Measurements from ENCODE around the gene AFF3. TPM values are rescaled to one million over a fixed set of nuclear protein-coding genes. Genes with fewer than 3 reads are reported as not detected.

AFF3 gene
- total RNA-seq, 1 donor from 2014 or later: 44.6 TPM

DNA sequence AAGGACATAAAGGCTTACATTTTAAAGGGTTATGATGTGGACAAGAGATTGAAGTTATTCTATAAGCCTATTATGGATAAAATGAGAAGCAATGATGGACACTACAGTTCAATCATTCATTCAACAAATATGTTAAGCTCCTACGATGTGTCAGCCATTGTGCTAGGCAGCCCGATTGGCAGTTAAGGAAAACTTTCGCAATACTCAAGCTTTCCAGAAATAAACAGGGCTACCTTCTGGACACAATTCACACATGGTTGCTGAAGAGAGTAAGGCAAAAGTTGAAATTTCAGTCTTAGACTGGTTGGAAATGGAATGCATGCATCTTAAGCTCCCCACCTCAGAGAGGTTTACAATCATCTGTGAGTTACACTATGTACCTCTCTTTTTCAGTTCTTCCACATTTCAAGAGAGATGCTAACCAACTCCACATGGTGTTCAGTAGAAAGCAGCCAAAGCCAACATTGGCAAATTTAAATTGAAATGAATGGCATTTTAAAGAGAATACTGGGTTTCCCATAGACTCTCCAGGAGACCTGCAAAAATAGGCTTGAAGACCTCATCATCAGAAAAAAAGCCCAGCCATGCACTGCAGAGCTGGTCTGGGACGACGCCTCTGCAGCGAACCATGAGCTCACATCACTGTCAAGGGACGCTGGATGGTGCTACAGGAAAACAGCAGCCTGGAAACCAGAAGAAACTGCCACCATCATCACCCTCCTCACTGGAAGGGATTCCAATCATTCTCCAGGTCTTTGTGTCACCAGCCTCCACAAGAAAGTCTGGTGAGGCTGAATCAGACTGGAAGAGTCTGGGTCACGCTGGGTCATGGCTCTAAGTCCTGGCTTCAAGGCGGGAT is 276.3 kb downstream of the AFF3 start:
- Histone ChIP-seq H3K27me3 (no peaks in the 10 kb centered on the region), H3K36me3 (no peaks in the 10 kb centered on the region), H3K4me1 (peaks cover 7% of the 10 kb centered on the region), H3K9me3 (no peaks in the 10 kb centered on the region), H3K27ac (no peak overlapping the region), H3K4me3 (no peak overlapping the region)
- no peak for ATAC-seq
- no peak for TF ChIP-seq CTCF (IDR thresholded peaks at IDR 0.05)
- no peak for DNase-seq
- intact Hi-C loops (cut with DNase I): no loop called here

GRCh38 chr2:99864561-99865553 is 277.5 kb downstream of the AFF3 start:
- Histone ChIP-seq H3K9me3 (no peaks in the 10 kb centered on the region), H3K4me3 (no peak overlapping the region), H3K27me3 (no peaks in the 10 kb centered on the region), H3K36me3 (no peaks in the 10 kb centered on the region), H3K4me1 (peaks cover 11% of the 10 kb centered on the region), H3K27ac (no peak overlapping the region)
- ATAC-seq (peak; percentile 67), DNase-seq (no peak)
- TF ChIP-seq CTCF (IDR thresholded peaks at IDR 0.05): no peak
- intact Hi-C loops (cut with DNase I): no loop called here

DNA sequence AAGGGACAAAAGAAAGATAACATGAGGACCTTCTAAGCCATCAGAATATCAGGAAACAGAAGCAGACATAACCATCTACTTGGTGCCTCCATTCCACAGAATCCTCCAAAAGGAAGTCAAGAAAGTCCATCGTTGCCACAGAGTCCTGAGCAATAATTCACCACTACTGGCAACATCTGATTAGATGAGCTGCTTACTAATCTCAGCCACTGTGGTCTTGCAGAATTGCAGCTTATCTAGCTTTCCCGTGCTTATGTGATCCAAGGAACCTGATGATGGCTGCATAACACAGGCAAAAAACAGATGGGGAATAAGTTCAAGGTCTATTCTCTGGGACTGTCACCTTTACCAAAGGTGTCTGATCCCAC is 278.5 kb downstream of the AFF3 start:
- TF ChIP-seq CTCF (IDR thresholded peaks at IDR 0.05): no peak
- H3K4me1 ChIP-seq: peaks cover 11% of the 10 kb centered on the region
- no peaks in the 10 kb centered on the region for H3K36me3 ChIP-seq
- intact Hi-C loops (cut with DNase I): no loop called here
- no peak for DNase-seq
- no peak overlapping the region for H3K27ac ChIP-seq
- ATAC-seq: no peak
- no peaks in the 10 kb centered on the region for H3K9me3 ChIP-seq
- H3K27me3 ChIP-seq: no peaks in the 10 kb centered on the region
- no peak overlapping the region for H3K4me3 ChIP-seq

DNA sequence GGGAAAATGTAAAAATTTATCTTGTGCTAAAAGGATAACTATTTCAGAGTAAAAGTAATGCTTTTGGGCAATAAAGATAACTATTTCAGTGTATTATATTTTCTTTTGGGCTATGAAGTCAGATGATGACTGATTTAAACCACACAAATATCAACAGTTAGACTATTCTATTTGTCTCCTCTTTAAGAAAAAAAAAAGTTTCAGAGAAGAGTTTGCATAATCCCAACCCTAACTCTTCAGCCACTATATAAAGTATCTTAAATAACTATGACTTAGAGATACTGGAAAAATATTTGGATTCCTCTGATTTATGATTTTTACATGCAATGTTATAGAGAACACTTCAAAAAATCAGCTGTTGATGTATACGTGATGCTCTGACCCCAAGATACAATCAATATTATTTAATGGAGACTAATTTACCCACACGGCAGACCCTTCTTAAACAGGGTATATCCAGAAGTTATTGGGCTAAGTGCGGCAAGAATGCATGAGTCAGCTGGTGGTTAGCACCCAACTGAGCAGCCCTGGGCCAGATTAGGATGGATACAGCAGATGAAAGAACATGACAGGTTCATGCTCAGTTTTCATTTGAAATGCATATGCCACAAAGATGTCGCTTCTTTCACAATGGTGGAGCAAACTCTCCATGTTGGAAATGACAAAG is 279.0 kb downstream of the AFF3 start:
- H3K4me1 ChIP-seq: peaks cover 11% of the 10 kb centered on the region
- no peaks in the 10 kb centered on the region for H3K36me3 ChIP-seq
- H3K27ac ChIP-seq: no peak overlapping the region
- no peak overlapping the region for H3K4me3 ChIP-seq
- no peak for TF ChIP-seq CTCF (IDR thresholded peaks at IDR 0.05)
- DNase-seq: no peak
- H3K27me3 ChIP-seq: no peaks in the 10 kb centered on the region
- ATAC-seq: no peak
- no peaks in the 10 kb centered on the region for H3K9me3 ChIP-seq
- intact Hi-C loops (cut with DNase I): no loop called here

GRCh38 chr2:99862566-99862965 is 279.8 kb downstream of the AFF3 start:
- no peak for TF ChIP-seq CTCF (IDR thresholded peaks at IDR 0.05)
- intact Hi-C loops (cut with DNase I): no loop called here
- no peak overlapping the region for H3K27ac ChIP-seq
- H3K9me3 ChIP-seq: no peaks in the 10 kb centered on the region
- no peak overlapping the region for H3K4me3 ChIP-seq
- H3K36me3 ChIP-seq: no peaks in the 10 kb centered on the region
- DNase-seq: no peak
- ATAC-seq: no peak
- H3K27me3 ChIP-seq: no peaks in the 10 kb centered on the region
- peaks cover 11% of the 10 kb centered on the region for H3K4me1 ChIP-seq
